Gastrocnemius medialis (tissue), 4 donors: ENCODE measurements around the gene TBCCD1. TPM values are rescaled to one million over a fixed set of nuclear protein-coding genes. Genes with fewer than 3 reads are reported as not detected.
"Not testable (repeated sequence)": the region's sequence is repeated elsewhere in the genome, so short reads cannot be mapped to it uniquely, and the experiment has no call there.

ENCODE experiments used
- ATAC-seq, 2 donors: fragments of 150-250 bp; one replicate each; pipeline ENCODE4 v1.9.1; 2016
- DNase-seq, 2 donors: peaks; one replicate each; pipeline ENCODE4 v3.0.0-alpha.2; 2019
- H3K27ac ChIP-seq, 4 donors: fragments of 200-600 bp; sonication (generic); 1 replicate in 1 of 4; 2 replicates in 3 of 4; pipeline ENCODE4 v1.5.1; 2016 to 2018; ENCODE audit warnings: mild to moderate bottlenecking in 2 of 4, moderate library complexity in 1 of 4
- H3K27me3 ChIP-seq, 3 donors: fragments of 200-600 bp; sonication (generic) in 2 of 3; 1 replicate in 1 of 3; 2 replicates in 2 of 3; pipeline versions ENCODE4 v1.5.1 to v1.6.0; 2016 to 2019; ENCODE audit warnings: mild to moderate bottlenecking in 1 of 3, moderate library complexity in 1 of 3
- H3K36me3 ChIP-seq, 2 donors: fragments of 200-600 bp; sonication (generic) in 1 of 2; one replicate each; pipeline ENCODE4 v1.5.1; 2017 to 2018
- H3K4me1 ChIP-seq, 2 donors: fragments of 200-600 bp; sonication (generic) in 1 of 2; one replicate each; pipeline ENCODE4 v1.5.1; 2016 to 2017; ENCODE audit warnings: mild to moderate bottlenecking in 2 of 2
- H3K4me3 ChIP-seq, 4 donors: fragments of 200-600 bp; sonication (generic) in 3 of 4; 1 replicate in 1 of 4; 2 replicates in 3 of 4; pipeline ENCODE4 v1.5.1; 2016 to 2019; ENCODE audit warnings: mild to moderate bottlenecking in 2 of 4
- H3K9me3 ChIP-seq, 3 donors: fragments of 200-600 bp; sonication (generic) in 2 of 3; 1 replicate in 1 of 3; 2 replicates in 2 of 3; pipeline ENCODE4 v1.5.1; 2016 to 2019
- CTCF ChIP-seq, 5 experiments: fragments of 450-650 bp in 3 of 5; fragments of 200-600 bp in 2 of 5; sonication (generic) in 2 of 5; IDR thresholded peaks in 4 of 5; conservative IDR thresholded peaks in 1 of 5; 1 replicate in 4 of 5; 2 replicates in 1 of 5; pipeline ENCODE4 v1.5.1; 2016 to 2019; ENCODE audit warnings: antibody characterized with exemption in 5 of 5, mild to moderate bottlenecking in 3 of 5, moderate library complexity in 3 of 5
- POLR2A ChIP-seq, 2 donors: fragments of 450-650 bp; IDR thresholded peaks; one replicate each; pipeline ENCODE4 v1.6.1; 2017; ENCODE audit warnings: antibody characterized with exemption in 2 of 2, mild to moderate bottlenecking in 2 of 2, moderate library complexity in 2 of 2
- in situ Hi-C, 4 donors: fragments of 200-750 bp; cut with MboI; loops; one replicate each; pipeline versions ENCODE4 v1.15.0 to v1.8.0; 2017; ENCODE audit warnings: low sequenced_read_pairs in 4 of 4
- intact Hi-C: fragments of 100-400 bp; cut with DNase I; formaldehyde crosslinking; loops from one replicate; pipeline ENCODE4 v1.15.1; 2023; ENCODE audit warnings: low total_unique reads
- total RNA-seq, 4 donors: library from RNA; depleted of rRNA; stranded (reverse); fragments of >200 nt; gene quantifications; one replicate each; pipeline versions ENCODE4 v1.1.0 to v1.2.3, GENCODE V29; 2016

Gene TBCCD1
- total RNA-seq, 4 donors from 2014 or later, result 7.3 to 10.7 (median 8.0) TPM

- H3K27me3 ChIP-seq, result no peaks in the 10 kb centered on the region
- H3K36me3 ChIP-seq, result peaks cover 0 to 25% of the 10 kb centered on the region in 2 donors
- no peaks in the 10 kb centered on the region for H3K4me1 ChIP-seq
- no peaks in the 10 kb centered on the region for H3K9me3 ChIP-seq
- H3K27ac ChIP-seq, result no peak overlapping the region
- no peak for ATAC-seq
- no peak overlapping the region for H3K4me3 ChIP-seq
- in situ Hi-C loops (no loop called here), intact Hi-C loops (no loop called here)
- TF ChIP-seq POLR2A (IDR thresholded peaks at IDR 0.05), result no peak
- TF ChIP-seq CTCF (IDR thresholded peaks at IDR 0.05 in 4 of 5, conservative IDR thresholded peaks at IDR 0.05 in 1 of 5), result no peak
- DNase-seq, result no peak
Observed at GRCh38 chr3:186588632-186589031, 21.5 kb upstream of the TBCCD1 start.

- DNase-seq (no peak), ATAC-seq (no peak)
- peaks cover 0 to 39% of the 10 kb centered on the region in 2 donors for H3K36me3 ChIP-seq
- H3K4me3 ChIP-seq, result no peak overlapping the region
- intact Hi-C loops (no loop called here), in situ Hi-C loops (no loop called here)
- no peak for TF ChIP-seq POLR2A (IDR thresholded peaks at IDR 0.05)
- no peak for TF ChIP-seq CTCF (IDR thresholded peaks at IDR 0.05 in 4 of 5, conservative IDR thresholded peaks at IDR 0.05 in 1 of 5)
- H3K9me3 ChIP-seq, result no peaks in the 10 kb centered on the region
- H3K4me1 ChIP-seq, result no peaks in the 10 kb centered on the region
- H3K27me3 ChIP-seq, result no peaks in the 10 kb centered on the region
- no peak overlapping the region for H3K27ac ChIP-seq
Observed at GRCh38 chr3:186587183-186587582, 20.0 kb upstream of the TBCCD1 start.

- H3K27ac ChIP-seq, H3K4me1 ChIP-seq, in situ Hi-C loops, DNase-seq, intact Hi-C loops, H3K4me3 ChIP-seq, H3K27me3 ChIP-seq, ATAC-seq, H3K9me3 ChIP-seq: not testable (repeated sequence)
- H3K36me3 ChIP-seq, result peaks cover 0 to 49% of the 10 kb centered on the region in 2 donors
Observed at GRCh38 chr3:186586245-186586644, 19.1 kb upstream of the TBCCD1 start.

GRCh38 chr3:186583831-186584230, 16.7 kb upstream of the TBCCD1 start:
- peaks cover 0 to 69% of the 10 kb centered on the region in 2 donors for H3K36me3 ChIP-seq
- no peaks in the 10 kb centered on the region for H3K27me3 ChIP-seq
- H3K9me3 ChIP-seq, result no peaks in the 10 kb centered on the region
- in situ Hi-C loops, result no loop called here
- intact Hi-C loops, result no loop called here
- no peaks in the 10 kb centered on the region for H3K4me1 ChIP-seq
- TF ChIP-seq POLR2A (IDR thresholded peaks at IDR 0.05), result no peak
- no peak for TF ChIP-seq CTCF (IDR thresholded peaks at IDR 0.05 in 4 of 5, conservative IDR thresholded peaks at IDR 0.05 in 1 of 5)
- H3K27ac ChIP-seq, result no peak overlapping the region
- no peak overlapping the region for H3K4me3 ChIP-seq
- ATAC-seq, result no peak
- DNase-seq, result no peak

GRCh38 chr3:186582541-186582940, 15.4 kb upstream of the TBCCD1 start:
- no peaks in the 10 kb centered on the region for H3K9me3 ChIP-seq
- intact Hi-C loops (no loop called here), in situ Hi-C loops (no loop called here)
- H3K27ac ChIP-seq, result no peak overlapping the region
- H3K4me1 ChIP-seq, result no peaks in the 10 kb centered on the region
- TF ChIP-seq CTCF (IDR thresholded peaks at IDR 0.05 in 4 of 5, conservative IDR thresholded peaks at IDR 0.05 in 1 of 5) (no peak), POLR2A (IDR thresholded peaks at IDR 0.05) (no peak)
- peaks cover 0 to 80% of the 10 kb centered on the region in 2 donors for H3K36me3 ChIP-seq
- no peaks in the 10 kb centered on the region for H3K27me3 ChIP-seq
- H3K4me3 ChIP-seq, result no peak overlapping the region
- DNase-seq, result no peak
- no peak for ATAC-seq
